H7 (cell line): Measurements from ENCODE around the gene CNTN2. TPM values are rescaled to one million over a fixed set of nuclear protein-coding genes. Genes with fewer than 3 reads are reported as not detected.
A peak's percentile ranks its signal among the peaks of the same experiment; 100 is the strongest.

Experiments used
- DNase-seq: peaks from one replicate; pipeline ENCODE4 v3.0.0; 2012
- H3K27me3 ChIP-seq: 2 replicates; pipeline ENCODE4 v1.6.0; 2011; ENCODE audit warnings: mild to moderate bottlenecking, low read length; ENCODE audit not compliant: control insufficient read depth, insufficient read depth
- H3K36me3 ChIP-seq: replicated peaks from 2 replicates; pipeline ENCODE4 v1.5.1; 2011; ENCODE audit warnings: low read length; ENCODE audit not compliant: control insufficient read depth, insufficient read depth
- H3K4me3 ChIP-seq: 2 replicates; pipeline ENCODE4 v1.5.1; 2011; ENCODE audit warnings: low read depth, mild to moderate bottlenecking, control low read depth, low read length, moderate library complexity; ENCODE audit not compliant: insufficient read depth
- total RNA-seq: library from RNA; depleted of rRNA; stranded (reverse); fragments of >200 nt; shearing (Covaris generic); gene quantifications from 2 replicates; pipeline ENCODE4 v1.2.3, GENCODE V29; 2014

CNTN2 gene
- total RNA-seq, 1 experiment from 2014 or later, result not detected

GRCh38 chr1:205053296-205053695 is 10.3 kb downstream of the CNTN2 start:
- H3K4me3 ChIP-seq, result no peak overlapping the region
- no peaks in the 10 kb centered on the region for H3K27me3 ChIP-seq
- no peak for DNase-seq
- H3K36me3 ChIP-seq, result no peaks in the 10 kb centered on the region

DNA sequence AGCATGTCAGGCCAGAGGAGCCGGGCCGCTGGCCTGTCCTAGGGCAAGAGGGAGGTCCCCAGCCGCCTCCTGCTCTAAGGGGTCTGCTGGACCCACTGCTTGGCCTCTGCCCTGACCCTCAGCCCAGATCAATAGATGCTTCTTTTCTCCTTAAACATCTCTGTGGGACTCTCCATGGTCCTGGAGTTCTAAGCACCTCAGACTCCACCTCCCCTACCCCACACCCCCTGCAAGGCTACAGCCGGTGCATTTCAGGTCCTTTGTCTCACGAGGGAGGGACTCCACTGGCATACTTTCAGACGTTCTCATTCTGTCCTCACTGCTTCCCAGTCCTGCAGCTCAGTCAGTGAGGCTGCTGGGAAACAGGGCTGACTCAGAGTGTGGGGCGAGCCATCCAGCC is 11.0 kb downstream of the CNTN2 start:
- H3K27me3 ChIP-seq, result no peaks in the 10 kb centered on the region
- no peaks in the 10 kb centered on the region for H3K36me3 ChIP-seq
- peak; percentile 82 for DNase-seq
- no peak overlapping the region for H3K4me3 ChIP-seq

GRCh38 chr1:205056188-205056611 is 13.2 kb downstream of the CNTN2 start:
- Histone ChIP-seq H3K4me3 (no peak overlapping the region), H3K27me3 (no peaks in the 10 kb centered on the region), H3K36me3 (no peaks in the 10 kb centered on the region)
- peak; percentile 55 for DNase-seq

- DNase-seq, result no peak
- Histone ChIP-seq H3K4me3 (no peak overlapping the region), H3K27me3 (no peaks in the 10 kb centered on the region), H3K36me3 (no peaks in the 10 kb centered on the region)
Measured at GRCh38 chr1:205056956-205057568, 14.1 kb downstream of the CNTN2 start.

DNA sequence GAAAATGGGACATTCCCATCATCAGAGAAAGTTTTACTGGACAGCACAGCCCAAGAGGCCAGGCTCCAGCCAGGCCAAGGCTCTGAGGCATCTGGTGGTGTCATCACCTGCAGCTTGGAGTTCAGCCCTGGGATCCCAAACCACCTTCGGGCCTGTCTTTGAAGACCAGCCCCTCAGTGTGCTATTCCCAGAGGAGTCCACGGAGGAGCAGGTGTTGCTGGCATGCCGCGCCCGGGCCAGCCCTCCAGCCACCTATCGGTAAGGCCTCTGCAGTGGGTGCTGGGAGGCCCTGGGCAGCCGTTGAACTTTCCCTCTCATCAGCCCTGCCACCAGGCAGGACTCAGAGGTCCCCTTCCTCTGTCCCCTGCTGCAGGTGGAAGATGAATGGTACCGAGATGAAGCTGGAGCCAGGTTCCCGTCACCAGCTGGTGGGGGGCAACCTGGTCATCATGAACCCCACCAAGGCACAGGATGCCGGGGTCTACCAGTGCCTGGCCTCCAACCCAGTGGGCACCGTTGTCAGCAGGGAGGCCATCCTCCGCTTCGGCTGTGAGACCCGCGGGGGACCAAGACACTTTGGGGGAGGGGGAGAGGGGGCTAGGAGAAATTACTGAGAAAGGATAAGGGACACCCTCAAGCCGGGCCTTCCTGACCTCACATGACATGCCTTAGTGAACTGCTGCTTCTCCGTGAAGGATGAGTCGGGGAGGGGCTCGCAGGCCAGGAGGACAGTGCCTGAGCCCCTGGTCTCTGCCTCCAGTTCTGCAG is 15.0 kb downstream of the CNTN2 start:
- Histone ChIP-seq H3K36me3 (no peaks in the 10 kb centered on the region), H3K27me3 (no peaks in the 10 kb centered on the region), H3K4me3 (no peak overlapping the region)
- peak; percentile 37 for DNase-seq

GRCh38 chr1:205058853-205059252 is 15.8 kb downstream of the CNTN2 start:
- DNase-seq, result no peak
- no peaks in the 10 kb centered on the region for H3K36me3 ChIP-seq
- no peaks in the 10 kb centered on the region for H3K27me3 ChIP-seq
- H3K4me3 ChIP-seq, result no peak overlapping the region

- H3K4me3 ChIP-seq, result no peak overlapping the region
- no peak for DNase-seq
- no peaks in the 10 kb centered on the region for H3K27me3 ChIP-seq
Measured at GRCh38 chr1:205059660-205060059, 16.6 kb downstream of the CNTN2 start.

DNA sequence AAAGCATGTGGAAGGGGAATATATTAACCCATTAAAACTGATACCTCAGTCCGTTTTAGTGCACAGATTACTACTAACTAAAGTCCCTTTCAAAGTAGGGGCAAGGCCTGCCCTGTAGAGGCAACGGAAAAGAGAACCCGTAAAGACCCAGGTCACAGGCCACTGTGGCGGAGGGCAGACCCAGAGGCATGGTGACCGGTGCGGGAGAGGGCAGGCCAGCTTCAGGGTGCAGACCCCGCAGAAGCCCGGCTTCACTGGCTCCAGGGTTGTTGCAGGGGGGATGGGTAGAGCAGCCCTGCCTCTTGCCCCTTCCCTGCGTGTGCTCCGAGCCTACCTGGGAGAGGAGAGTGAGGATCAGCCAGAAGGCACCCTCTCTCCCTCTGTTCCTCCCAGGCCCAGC is 17.7 kb downstream of the CNTN2 start:
- DNase-seq, result no peak
- Histone ChIP-seq H3K36me3 (no peaks in the 10 kb centered on the region), H3K4me3 (no peak overlapping the region), H3K27me3 (no peaks in the 10 kb centered on the region)

More at GRCh38 chr1:205059660-205060059, 16.6 kb downstream of the CNTN2 start:
- no peaks in the 10 kb centered on the region for H3K36me3 ChIP-seq

DNA sequence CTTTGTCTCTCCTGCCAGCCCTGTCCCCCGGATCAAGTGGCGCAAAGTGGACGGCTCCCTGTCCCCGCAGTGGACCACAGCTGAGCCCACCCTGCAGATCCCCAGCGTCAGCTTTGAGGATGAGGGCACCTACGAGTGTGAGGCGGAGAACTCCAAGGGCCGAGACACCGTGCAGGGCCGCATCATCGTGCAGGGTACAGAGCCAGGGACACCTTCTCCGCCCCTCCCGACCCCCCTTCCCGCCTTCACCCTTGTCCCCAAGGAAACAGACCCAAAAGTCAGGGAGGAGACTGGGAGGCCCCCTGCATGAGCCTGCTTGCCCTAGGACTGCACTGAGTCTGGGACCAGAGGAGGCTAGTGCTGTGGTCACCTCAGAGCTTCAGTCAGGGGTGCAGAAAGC is 18.2 kb downstream of the CNTN2 start:
- DNase-seq, result peak; percentile 76
- H3K27me3 ChIP-seq, result no peaks in the 10 kb centered on the region
- no peaks in the 10 kb centered on the region for H3K36me3 ChIP-seq
- no peak overlapping the region for H3K4me3 ChIP-seq

GRCh38 chr1:205061665-205062069 is 18.7 kb downstream of the CNTN2 start:
- DNase-seq, result peak; percentile 96
- H3K4me3 ChIP-seq, result no peak overlapping the region
- H3K36me3 ChIP-seq, result no peaks in the 10 kb centered on the region
- H3K27me3 ChIP-seq, result no peaks in the 10 kb centered on the region

- Histone ChIP-seq H3K36me3 (no peaks in the 10 kb centered on the region), H3K27me3 (no peaks in the 10 kb centered on the region), H3K4me3 (no peak overlapping the region)
- no peak for DNase-seq
Measured at GRCh38 chr1:205062319-205062718, 19.3 kb downstream of the CNTN2 start.

GRCh38 chr1:205062895-205063294 is 19.9 kb downstream of the CNTN2 start:
- Histone ChIP-seq H3K27me3 (no peaks in the 10 kb centered on the region), H3K36me3 (no peaks in the 10 kb centered on the region), H3K4me3 (no peak overlapping the region)
- no peak for DNase-seq

- Histone ChIP-seq H3K27me3 (no peaks in the 10 kb centered on the region), H3K36me3 (no peaks in the 10 kb centered on the region), H3K4me3 (no peak overlapping the region)
- no peak for DNase-seq
Measured at GRCh38 chr1:205064301-205064700, 21.3 kb downstream of the CNTN2 start.

DNA sequence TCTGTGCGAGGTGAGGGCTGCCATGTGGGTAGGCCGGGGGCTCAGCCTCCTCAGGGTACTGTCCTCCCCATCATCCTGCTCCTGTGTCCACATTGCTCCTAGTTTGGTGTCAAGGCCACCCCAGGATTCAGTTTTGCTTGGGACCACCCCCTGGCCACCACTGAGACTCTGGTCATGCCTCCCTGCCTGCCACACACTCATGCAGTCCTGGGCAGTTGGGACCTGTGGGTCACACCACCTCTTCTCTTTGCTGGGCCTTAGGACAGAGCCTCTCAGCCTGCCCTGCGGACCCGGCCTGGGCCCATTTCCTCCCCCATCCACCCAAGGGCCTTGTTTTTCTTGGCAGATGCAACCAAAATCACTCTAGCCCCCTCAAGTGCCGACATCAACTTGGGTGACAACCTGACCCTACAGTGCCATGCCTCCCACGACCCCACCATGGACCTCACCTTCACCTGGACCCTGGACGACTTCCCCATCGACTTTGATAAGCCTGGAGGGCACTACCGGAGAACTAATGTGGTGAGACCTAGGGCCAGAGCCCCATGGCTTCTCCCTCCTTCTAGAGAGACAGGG is 21.8 kb downstream of the CNTN2 start:
- H3K27me3 ChIP-seq, result no peaks in the 10 kb centered on the region
- no peak overlapping the region for H3K4me3 ChIP-seq
- no peak for DNase-seq
- no peaks in the 10 kb centered on the region for H3K36me3 ChIP-seq

DNA sequence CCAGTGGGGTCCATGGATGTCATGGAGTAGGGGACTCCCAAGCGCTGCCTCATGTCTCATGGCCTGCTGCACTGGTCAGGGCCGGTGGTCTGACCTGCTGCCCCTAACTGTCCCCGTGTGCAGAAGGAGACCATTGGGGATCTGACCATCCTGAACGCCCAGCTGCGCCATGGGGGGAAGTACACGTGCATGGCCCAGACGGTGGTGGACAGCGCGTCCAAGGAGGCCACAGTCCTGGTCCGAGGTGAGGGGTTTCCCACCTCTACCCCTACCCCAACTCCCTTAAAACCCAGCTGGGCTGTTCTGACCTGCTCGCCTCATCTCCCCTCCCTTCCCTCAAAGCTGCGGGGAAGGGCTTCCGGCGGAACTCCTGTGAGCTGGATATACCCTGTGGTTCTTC is 22.7 kb downstream of the CNTN2 start:
- Histone ChIP-seq H3K4me3 (no peak overlapping the region), H3K36me3 (no peaks in the 10 kb centered on the region), H3K27me3 (no peaks in the 10 kb centered on the region)
- peak; percentile 43 for DNase-seq
